Smooth muscle cell of the brain vasculature (primary cell): ENCODE measurements around the gene MRPL34.
A peak's percentile ranks its signal among the peaks of the same experiment; 100 is the strongest.

ENCODE experiments used
- DNase-seq: peaks from one replicate; pipeline ENCODE4 v3.0.0-alpha.2; 2012; ENCODE audit warnings: low read depth, low spot score

The MRPL34 gene

DNA sequence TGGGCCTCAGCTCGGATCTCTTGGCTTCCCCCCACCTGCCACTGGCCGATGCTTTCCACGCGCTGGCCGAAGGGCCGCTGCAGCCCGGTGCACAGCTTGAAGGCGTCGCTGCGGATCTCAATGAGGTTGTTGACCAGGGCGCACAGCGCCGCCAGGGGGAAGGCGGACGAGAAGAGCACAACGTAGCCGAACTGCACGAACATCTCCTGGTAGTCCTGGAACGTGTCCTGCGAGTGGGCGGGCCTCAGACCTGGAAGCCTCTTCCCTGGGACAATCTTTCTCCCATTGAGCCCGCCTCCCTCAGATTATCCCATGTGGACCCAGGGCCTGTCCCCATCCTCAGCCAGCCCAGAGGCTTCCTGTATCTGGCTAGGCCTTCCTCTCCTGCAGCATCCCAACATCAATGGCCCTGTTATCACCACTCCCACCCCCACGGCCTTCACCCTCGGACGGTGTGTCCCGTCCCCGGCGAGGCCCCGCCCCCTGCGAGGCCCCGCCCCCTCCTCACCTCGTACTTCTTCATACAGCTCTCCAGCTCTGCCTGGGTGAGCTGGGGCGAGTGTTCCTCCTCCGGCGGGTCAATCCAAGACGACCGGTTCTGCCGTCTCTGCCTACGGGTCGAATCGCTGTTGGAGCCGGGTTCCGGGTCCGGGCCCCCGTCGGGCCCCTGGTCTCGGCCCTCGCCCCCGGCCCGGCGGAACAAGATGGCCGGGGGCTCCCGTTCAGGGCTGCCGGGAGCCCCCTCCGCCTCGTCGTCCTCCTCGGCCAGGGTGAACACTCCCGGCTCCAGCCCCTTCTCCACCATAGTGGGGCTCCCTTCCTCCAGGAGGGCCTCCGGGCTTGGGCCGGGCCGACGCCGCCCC lies 22.2 kb downstream of the MRPL34 start:
- no peak for DNase-seq

DNA sequence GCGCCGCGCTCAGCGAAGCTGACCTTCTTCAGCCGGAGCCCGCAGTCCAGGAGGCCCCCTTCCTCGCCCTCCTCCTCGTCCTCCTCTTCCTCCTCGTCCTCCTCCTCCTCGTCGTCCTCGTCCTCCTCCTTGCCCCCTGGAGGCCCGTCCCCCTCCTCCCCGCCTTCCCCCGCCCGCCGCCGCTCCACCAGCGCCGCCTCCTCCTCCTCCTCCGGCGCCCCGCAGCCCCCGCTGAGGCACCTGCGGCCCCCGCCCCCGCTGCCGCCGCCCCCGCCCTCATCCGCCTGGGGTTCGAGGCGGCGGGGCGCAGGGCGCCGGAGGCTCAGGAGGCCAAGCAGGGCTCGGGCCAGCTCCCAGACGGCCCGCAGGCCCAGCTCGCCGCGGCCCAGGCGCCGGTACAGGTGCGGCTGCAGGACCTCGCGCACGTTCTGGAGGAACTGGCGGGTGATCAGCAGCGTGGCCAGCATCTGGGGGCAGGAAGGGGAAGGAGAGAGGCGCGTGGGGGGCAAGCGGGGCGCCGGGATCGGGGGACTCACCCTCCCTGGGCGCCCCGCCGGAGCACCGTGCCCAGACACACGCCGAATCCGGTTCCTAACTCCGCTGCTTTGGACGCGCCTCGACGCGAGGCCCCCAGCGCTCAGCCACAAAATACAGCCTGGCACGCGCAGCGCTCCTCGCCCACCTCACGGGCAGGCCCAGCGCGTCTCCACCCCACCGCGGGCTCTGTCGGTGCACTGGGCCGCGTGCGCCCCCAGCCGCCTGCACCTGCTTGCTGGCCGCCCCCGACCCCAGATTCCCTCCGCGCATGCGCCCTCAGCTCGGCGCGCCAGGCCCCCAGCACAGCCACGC lies 23.1 kb downstream of the MRPL34 start:
- no peak for DNase-seq

DNA sequence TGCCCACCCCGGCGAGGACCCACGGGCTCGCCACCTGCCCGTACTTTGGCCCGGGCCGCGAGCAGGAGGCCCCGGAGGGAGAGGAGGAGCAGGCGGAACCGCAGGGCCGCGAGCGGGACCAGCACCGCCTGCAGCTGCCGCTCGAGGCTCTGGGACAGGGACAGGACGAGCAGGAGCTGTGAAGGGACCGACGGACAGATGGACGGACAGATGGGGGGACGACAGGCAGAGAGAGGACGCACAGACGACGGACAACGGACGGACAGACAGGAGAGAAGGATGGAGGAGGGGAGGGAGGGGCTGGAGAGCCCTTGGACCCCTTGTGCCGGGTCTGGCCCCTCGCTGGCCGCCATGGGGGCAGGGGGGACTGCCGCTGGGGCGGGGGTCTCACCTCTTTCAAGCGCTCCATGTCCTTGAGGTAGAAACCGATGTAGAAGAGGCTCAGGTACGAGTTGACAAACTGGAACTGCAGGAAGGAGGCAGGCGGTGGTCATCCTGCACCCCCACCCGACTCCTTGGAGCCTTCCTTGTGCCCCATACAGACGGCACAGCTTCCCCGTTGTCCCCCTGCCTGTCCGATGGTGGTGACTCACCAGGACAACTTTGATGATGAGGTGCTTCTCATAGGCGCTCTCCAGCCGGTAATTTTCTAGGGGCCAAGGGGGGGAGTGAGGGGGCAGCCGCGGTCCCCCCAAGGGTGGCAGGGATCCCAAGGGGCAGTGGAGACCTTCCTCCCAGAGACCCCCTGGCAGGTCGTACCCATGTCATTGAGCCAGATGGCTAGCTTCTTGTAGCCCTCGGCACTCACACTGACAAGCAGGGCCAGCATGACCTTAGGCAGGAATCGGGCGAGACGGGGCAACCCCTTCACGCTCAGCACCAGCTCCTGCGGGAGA lies 23.9 kb downstream of the MRPL34 start:
- no peak for DNase-seq

DNA sequence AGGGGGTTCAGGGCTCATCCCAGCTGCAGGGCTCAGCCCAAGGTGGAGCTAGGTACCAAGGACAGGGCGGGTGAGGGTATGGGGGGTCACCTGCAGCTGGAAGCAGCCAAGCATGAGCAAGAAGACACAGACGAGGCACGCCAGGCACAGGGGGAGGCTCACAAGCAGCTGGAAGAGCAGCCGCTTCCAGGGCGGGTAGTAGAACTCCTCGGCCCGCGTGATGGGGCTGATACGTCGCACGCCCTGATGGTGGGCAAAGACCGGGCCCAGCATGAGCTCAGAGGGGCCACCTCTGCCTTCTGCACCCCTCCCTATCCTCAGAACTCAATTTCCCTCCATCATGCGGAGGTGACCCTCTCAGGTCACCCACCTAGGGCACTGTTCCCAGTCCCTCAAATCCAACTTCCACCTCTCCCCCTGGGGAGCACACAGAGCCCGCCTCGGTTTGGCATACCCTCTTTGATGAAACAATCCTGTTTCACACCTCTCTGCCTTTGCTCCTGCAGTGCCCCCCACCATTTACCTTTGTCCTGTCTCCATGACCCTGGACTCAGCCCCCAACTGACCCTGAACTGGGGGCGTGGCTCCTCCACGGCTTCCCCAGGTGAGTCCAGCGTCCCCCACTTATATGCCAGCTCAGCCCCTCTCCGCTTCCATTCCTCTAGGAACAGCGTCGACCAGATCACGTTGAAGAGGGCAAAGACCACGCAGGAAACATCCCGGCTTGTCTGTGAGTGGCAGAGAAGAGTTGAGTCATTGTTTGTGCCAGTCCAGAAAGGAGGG lies 24.8 kb downstream of the MRPL34 start:
- DNase-seq: no peak

DNA sequence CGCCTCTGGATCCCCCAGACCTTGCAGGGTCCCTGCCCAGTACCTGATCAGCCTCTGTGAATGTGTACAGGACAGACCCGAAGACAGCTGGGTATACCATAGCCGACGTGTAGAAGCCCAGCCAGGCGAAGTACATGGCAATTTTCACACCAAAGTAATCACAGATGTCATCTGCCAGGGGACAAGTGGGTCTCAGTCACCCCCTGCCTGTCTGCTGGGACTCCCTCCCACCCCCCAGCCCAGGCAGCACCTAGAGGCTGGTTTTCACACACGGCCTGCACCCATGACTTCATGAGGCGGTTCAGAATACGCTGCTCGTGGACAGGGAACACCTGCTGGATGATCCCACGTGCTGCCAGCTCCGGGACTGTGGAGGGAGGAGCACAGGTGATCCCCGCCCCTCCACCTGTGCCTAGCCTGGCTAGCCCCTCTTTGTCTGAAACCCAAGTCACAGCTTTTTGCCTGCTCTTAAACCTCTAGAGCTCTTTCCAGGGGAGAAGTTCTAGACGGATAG lies 25.4 kb downstream of the MRPL34 start:
- no peak for DNase-seq

DNA sequence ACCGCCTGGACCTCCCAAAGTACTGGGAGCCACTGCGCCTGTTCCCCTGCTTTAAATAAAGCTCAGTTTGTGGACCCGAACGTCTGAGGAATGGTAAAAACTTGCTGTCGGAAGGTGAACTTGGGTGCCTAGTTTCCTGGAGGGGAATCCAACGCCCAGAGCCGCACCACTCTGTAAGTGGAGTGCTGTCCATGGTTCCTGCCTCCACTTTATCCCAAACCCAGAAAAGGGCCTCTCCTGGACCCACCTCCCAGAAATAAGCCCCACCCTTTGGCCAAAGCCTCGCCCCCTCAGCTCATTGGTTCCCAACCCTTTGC lies 26.6 kb downstream of the MRPL34 start:
- no peak for DNase-seq

DNA sequence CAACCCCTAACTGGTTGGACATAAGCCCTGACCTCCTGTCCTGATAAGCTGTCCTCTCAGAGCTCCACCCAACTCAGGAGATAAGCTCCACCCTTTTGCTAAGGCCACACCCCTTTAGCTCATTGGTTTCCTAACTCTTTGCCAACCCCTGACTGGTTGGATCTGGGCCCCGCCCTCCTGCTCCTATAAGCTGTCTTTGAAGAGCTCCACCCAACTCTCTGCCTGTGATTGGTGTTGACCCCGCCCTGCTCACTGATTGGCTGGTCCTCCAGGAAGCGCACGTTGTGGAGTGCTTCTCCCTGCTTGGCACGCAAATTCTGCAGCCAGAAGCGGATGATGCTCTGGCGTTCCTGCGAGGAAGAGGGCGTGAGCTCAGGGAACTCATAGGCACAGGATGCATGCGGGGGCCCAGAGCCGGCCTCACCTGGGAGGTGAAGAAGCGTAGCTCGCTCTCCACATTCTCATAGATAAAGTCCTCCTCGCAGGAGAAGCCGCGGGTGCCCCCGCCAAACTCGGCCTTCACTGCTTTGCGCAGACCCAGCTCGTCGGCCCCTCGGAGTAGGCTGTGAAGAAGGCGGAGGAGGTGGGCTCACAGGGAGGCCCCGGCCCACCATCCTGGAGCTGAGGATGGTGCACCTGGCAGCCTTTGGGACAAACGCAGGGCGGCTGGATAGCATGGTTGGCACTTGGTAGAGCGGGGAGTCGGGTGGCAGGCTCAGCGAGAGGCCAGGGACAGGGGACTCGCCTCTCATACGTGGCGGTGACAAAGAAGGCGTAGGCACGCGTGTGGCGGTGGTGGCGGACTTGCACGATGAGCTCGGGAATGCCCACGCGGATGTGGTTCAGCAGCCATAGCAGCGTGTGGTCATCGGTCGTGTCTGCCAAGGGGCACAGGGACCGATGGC lies 27.3 kb downstream of the MRPL34 start:
- DNase-seq: no peak

DNA sequence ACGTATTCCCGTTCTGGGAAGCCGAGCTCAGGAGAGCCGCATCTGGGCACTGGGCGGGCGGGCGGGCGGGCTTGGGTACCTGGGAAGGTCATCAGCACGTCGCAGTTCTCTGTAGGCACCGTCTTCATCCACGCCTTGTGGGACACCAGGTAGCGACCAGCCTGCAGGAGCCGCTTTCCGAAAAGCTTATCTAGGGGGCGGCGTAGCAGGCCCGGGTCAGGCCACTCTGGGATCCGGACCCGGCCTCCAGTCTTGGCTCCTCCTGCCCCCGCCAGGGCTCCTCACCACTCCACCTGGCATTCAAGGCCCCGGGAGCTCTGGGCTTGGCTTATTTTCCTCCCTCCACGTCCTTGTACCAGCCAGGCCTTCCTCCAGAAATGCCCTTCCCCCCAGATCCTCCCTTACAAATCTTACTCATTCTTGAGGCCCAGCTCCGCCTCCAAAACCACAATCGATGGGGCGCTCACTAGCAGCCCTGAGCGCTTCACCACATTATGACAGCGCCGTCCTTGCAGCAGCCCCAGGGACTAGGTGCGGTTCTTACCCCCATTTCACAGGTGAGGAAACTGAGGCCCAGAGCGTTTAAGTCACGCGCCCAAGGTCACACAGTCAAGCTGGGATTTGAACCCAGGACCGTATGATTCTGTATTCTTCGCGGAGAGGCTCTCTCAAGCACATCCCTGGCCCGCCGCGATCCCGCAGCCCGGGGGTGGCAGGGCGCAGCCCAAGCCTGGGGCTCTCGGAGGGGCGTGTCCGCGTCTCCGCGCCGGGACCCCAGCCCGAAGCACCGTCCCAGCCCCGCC lies 28.1 kb downstream of the MRPL34 start:
- no peak for DNase-seq

DNA sequence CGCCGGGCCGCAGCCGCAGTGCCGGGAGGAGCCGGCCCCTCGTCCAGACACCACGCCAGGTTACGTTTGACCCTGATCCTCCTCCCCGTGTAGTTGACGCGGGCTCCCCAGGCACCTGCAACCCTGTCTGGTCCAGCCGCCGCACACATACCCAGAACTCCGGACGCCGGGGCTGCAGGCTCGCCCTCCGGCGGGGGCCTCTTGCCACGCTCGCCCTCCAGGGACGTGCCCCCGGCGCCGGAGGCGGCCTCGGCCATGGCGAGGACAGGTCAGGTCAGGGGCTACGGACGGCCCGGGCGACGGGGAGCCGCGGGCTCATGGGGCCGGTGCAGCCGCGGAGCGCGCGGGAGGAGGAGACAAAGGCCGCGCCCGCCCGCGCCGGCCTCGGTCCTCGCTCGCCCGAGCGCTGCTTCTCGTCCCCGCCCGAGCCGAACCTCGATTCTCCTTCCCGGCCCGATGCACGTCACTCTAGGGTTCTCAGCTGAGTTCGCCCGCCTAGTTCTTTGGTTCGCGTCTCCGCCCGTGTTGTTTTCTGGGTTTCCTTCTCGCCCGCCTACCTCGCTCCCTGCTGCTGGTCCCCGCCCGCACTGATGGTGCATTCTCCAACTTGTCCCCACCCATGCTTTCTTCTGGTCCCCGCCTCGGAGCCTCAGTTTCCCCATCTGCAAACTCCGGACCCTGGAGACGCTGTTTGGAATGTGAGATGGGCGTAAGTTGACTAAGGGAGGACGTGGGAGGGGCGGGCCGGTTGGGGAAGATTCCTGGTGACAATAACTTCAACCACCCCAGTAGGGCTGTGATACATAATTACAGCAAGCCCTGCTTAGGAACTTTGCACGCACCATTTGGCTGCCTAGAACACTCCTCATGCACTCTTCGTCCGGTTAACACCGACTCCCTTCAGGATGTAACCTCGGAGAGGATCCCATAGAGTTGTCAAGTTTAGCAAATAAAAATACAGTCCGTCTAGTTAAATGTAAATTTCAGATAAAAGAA lies 29.0 kb downstream of the MRPL34 start, which contains the start of gene ANO8:
Gene ANO8 (minus strand): TSS at position 442 of the 996 bp plus-strand sequence. CDS start 185 bp downstream, at position 257.
- peak; percentile 94 for DNase-seq

DNA sequence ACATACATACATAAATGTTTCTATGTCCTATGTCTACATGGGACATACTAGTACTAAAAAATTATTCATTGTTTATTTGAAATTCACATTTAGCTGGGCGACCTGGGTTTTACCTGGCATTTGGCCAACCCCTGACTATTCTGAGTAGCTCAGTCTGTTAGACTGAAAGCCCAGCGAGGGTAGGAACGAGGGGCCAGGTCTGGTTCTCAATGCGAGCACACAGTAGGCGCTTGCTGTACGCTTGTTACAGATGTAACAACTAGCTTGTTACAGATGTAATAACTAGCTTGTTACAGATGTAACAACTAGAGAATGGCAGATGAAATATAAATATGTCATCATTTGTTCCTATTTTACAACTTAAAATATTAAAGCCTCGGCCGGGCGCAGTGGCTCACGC lies 29.9 kb downstream of the MRPL34 start:
- DNase-seq: no peak

DNA sequence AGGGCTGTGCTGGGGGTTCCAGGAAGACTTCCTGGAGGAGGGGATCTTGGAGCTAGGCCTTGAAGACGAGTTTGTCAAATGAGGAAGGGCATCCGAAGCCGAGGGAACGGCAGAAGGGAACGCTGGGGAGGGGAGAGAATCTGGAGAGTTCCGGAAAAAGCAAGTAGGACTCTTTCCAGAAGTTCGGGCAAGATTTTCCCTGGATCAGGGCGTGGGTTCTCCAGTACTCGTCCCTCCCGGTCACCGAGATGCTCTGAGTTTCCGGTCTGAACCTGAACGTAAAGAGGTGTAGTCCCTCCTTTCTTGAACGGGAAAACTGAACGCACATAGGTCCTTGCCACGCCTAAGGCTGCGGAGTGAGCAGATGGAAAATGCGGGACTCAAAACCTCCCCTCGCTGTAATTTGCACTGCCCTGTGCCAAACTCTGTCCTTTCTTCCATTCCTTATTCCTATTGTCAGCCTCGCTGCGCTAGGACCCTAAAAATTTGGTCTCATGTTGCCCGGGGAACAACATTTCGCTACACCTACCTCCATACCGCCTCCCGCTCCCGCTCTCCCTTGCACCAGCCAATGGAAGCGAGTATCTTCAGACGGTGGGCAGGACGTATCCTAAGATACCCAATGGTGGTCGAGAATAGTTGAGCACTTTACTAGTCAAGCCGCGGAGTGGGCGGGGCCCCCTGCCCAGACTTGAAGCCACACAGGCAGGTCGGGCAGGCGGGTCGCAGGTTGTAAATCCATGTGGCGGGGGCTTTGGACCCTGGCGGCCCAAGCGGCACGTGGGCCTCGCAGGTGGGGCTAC lies 31.4 kb downstream of the MRPL34 start, which contains the start of gene GTPBP3:
Gene GTPBP3 (plus strand): TSS at position 682 of the 803 bp plus-strand sequence. CDS start 59 bp downstream, at position 741.
- peak; percentile 95 for DNase-seq

DNA sequence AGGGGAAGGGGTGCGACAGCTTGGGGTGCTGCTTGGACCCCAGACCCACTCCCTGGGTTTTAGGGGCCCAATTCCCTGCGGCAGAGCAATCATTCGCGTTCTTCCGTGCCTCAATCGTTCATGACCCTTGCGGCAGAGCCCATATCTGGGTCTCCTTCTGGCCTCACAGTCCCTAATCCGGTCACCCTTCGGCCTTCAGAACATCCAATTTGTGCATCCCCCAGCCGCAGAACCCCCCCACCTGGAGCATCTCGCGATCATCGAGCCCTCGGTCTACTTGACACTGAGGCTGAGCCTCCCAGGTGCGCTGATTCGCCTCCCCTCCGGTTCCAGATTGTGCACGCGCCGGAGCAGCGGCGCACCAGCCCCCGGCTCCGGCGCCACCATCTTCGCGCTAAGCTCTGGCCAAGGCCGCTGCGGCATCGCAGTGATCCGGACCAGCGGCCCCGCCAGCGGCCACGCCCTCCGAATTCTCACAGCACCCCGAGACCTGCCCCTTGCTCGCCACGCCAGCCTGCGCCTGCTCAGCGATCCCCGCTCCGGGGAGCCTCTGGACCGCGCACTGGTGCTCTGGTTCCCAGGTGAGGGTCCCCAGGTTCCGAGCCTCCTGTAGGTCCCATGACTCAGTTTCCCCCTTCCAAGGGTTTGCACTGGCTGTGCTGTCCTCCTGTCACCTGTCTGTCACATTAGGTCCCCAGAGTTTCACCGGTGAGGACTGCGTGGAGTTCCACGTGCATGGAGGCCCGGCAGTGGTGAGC lies 32.2 kb downstream of the MRPL34 start:
- no peak for DNase-seq

DNA sequence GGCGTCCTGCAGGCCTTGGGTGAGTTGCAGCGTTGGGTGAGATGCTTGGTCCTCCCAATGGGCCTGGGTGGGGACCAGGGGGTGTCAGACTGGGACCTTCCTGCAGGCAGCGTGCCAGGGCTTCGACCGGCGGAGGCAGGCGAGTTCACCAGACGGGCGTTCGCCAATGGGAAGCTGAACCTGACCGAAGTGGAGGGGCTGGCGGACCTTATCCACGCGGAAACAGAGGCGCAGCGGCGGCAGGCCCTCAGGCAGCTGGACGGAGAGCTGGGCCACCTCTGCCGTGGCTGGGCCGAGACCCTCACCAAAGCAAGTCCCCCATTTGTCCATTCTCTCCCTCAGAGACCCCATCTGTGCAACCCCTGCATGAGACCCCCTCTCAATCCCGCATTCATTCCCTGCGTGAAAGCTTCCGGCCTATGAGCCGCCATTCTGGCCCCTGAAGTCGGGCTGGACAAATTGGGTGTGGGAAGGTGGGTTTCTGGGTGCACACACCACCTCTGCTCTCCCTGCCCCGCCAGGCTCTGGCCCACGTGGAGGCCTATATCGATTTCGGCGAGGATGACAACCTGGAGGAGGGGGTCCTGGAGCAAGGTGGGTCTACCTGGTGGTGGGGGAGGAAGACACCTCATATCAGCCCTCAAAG lies 32.9 kb downstream of the MRPL34 start:
- DNase-seq: no peak

DNA sequence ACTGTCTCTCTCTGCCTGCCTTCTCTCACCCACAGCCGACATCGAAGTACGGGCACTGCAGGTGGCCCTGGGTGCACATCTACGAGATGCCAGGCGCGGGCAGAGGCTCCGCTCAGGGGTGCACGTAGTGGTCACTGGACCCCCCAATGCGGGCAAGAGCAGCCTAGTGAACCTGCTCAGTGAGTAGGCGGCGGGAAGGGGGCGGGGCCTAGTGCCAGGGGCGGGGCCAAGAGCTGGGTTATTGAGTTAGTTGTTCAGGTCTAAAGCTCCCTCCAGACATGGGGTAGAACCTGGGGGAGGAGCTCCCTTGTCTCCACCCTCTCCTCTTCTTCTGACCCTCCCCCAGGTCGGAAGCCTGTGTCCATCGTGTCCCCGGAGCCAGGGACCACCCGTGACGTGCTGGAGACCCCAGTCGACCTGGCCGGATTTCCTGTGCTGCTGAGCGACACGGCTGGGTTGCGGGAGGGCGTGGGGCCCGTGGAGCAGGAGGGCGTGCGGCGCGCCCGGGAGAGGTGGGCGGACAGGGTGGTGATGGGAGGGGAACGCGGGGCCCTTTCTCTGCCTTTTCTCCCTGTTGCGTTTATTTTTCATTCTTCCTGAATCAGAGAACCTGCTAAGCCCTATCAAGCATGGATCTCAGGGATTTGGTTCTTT lies 33.5 kb downstream of the MRPL34 start:
- no peak for DNase-seq
